Activated T-helper 17 cell treated with anti-CD3 and anti-CD28 coated beads, Interleukin-2, amount 50 U/mL, for 72 hours (primary cell): Measurements from ENCODE around the gene TMEM271. TPM values are rescaled to one million over a fixed set of nuclear protein-coding genes. Genes with fewer than 3 reads are reported as not detected.
A peak's percentile ranks its signal among the peaks of the same experiment; 100 is the strongest.

Experiments
- ATAC-seq: fragments of 150-1000 bp; cut with Tn5 transposase; replicated peaks from 2 replicates; pipeline ENCODE4 v1.10.0; 2021; ENCODE audit warnings: mild to moderate bottlenecking, moderate library complexity
- H3K27ac Mint-ChIP-seq: one replicate; pipeline ENCODE4 v1.8.0; 2022; ENCODE audit warnings: mixed read lengths
- H3K27me3 Mint-ChIP-seq: one replicate; pipeline ENCODE4 v1.8.0; 2022; ENCODE audit warnings: mixed read lengths
- H3K36me3 Mint-ChIP-seq: one replicate; pipeline ENCODE4 v1.8.0; 2022; ENCODE audit warnings: low read depth, mild to moderate bottlenecking, mixed read lengths
- H3K4me1 Mint-ChIP-seq: one replicate; pipeline ENCODE4 v1.8.0; 2022; ENCODE audit warnings: mixed read lengths
- H3K4me3 Mint-ChIP-seq: one replicate; pipeline ENCODE4 v1.8.0; 2022; ENCODE audit warnings: mild to moderate bottlenecking, mixed read lengths
- H3K9me3 Mint-ChIP-seq: one replicate; pipeline ENCODE4 v1.8.0; 2022; ENCODE audit warnings: mixed read lengths
- total RNA-seq, 2 donors: library from RNA; stranded (reverse); gene quantifications; one replicate each; pipeline ENCODE4 v1.2.3, GENCODE V29; 2022

Gene TMEM271, protein sequence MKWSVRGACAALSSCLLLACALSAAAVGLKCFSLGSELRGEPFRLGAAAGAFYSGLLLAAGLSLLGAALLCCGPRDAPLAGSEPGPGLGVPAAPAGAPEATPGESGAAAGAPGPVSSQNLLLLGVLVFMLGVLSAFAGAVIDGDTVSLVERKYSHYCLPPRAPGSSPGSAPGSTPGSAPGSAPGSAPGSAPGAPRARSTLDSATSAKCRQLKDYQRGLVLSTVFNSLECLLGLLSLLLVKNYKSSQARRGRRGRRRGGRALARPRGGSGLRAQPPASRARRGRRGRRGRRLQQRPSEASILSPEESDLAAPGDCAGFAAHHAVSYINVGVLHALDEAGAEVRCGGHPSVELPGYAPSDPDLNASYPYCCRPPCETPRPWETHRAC
- not detected for total RNA-seq

DNA sequence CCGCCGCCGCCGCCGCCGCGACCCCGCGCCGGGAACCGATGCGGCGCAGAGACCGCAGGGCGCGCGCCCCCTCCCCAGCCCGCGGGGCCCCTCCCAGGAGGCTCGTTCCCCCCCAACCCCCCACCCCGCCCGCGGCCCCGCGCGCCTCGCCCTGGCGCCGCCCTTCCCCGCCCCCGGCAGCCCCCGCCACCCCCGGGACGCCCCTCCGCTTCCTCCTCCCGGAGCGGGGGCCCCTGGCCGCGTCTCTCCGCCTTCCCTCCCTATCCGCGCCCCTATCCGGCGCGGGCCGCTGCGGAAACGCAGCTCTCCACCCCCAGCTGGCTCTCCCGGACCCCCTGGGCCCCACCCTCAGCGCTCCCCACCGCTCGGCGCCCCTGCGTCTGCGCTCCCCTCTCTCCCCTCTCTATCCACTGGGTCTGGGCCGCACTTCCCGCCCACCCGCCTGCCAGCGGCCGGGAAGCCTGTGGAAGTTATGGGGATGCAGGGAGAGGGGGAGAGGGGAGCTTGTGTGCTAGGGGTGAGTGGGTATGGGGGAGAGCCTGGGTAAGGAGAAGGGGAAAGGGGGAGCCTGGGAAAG is at the start of gene TMEM271:
Gene TMEM271, minus strand, starts transcription at position 51 of the 577 bp plus-strand sequence. CDS start 233 bp downstream, outside the sequence.
- no peaks in the 10 kb centered on the region for H3K4me1 Mint-ChIP-seq
- H3K27me3 Mint-ChIP-seq, result peaks cover 54% of the 10 kb centered on the region
- H3K4me3 Mint-ChIP-seq, result peak within 1 kb of the TSS; percentile 45
- H3K9me3 Mint-ChIP-seq, result no peaks in the 10 kb centered on the region
- no peak within 1 kb of the TSS for H3K27ac Mint-ChIP-seq
- no peak for ATAC-seq
- peaks cover 6% of the 10 kb centered on the region for H3K36me3 Mint-ChIP-seq

DNA sequence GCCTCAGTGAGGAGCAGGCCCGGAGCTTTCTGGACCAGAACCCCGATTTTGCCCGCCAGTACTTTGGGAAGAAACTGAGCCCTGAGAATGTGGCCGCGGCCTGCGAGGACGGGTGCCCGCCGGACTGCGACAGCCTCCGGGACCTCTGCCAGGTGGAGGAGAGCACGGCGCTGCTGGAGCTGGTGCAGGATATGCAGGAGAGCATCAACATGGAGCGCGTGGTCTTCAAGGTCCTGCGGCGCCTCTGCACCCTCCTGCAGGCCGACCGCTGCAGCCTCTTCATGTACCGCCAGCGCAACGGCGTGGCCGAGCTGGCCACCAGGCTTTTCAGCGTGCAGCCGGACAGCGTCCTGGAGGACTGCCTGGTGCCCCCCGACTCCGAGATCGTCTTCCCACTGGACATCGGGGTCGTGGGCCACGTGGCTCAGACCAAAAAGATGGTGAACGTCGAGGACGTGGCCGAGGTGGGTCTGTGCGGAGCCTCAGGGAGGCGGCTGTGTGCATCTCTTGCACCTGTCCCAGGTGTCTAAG is 49.6 kb upstream of the TMEM271 start:
- H3K4me1 Mint-ChIP-seq, result no peaks in the 10 kb centered on the region
- no peaks in the 10 kb centered on the region for H3K9me3 Mint-ChIP-seq
- no peaks in the 10 kb centered on the region for H3K27me3 Mint-ChIP-seq

GRCh38 chr4:624705-625590 is 48.9 kb upstream of the TMEM271 start, which contains the start of gene PDE6B:
TSS of gene PDE6B (plus strand) at chr4:625573. CDS start at chr4:625627, 54 bp downstream.
- Mint-ChIP-seq H3K4me3 (no peak within 1 kb of the TSS), H3K9me3 (no peaks in the 10 kb centered on the region)
- no peak for ATAC-seq

More for the DNA sequence above, 49.6 kb upstream of the TMEM271 start:
- ATAC-seq, result no peak
- Mint-ChIP-seq H3K27ac (no peak overlapping the region), H3K4me3 (no peak overlapping the region), H3K36me3 (no peaks in the 10 kb centered on the region)

GRCh38 chr4:623914-624566 is 47.9 kb upstream of the TMEM271 start:
- Mint-ChIP-seq H3K9me3 (no peaks in the 10 kb centered on the region), H3K27ac (no peak overlapping the region), H3K27me3 (peaks cover 8% of the 10 kb centered on the region), H3K4me3 (no peak overlapping the region), H3K4me1 (no peaks in the 10 kb centered on the region), H3K36me3 (no peaks in the 10 kb centered on the region)
- ATAC-seq, result no peak

More at GRCh38 chr4:624705-625590, 48.9 kb upstream of the TMEM271 start, which contains the start of gene PDE6B:
- Mint-ChIP-seq H3K4me1 (no peaks in the 10 kb centered on the region), H3K27ac (no peak within 1 kb of the TSS), H3K27me3 (peaks cover 7% of the 10 kb centered on the region), H3K36me3 (no peaks in the 10 kb centered on the region)

- H3K9me3 Mint-ChIP-seq, result no peaks in the 10 kb centered on the region
- H3K36me3 Mint-ChIP-seq, result no peaks in the 10 kb centered on the region
- H3K4me1 Mint-ChIP-seq, result no peaks in the 10 kb centered on the region
- H3K27me3 Mint-ChIP-seq, result peaks cover 8% of the 10 kb centered on the region
- H3K27ac Mint-ChIP-seq, result no peak overlapping the region
- H3K4me3 Mint-ChIP-seq, result no peak overlapping the region
- no peak for ATAC-seq
These were observed 47.2 kb upstream of the TMEM271 start for GRCh38 chr4:622996-623913.

GRCh38 chr4:622071-622995 is 46.2 kb upstream of the TMEM271 start:
- H3K4me1 Mint-ChIP-seq, result no peaks in the 10 kb centered on the region
- H3K27me3 Mint-ChIP-seq, result peaks cover 15% of the 10 kb centered on the region
- no peak overlapping the region for H3K4me3 Mint-ChIP-seq
- ATAC-seq, result no peak
- no peaks in the 10 kb centered on the region for H3K9me3 Mint-ChIP-seq
- no peak overlapping the region for H3K27ac Mint-ChIP-seq
- H3K36me3 Mint-ChIP-seq, result no peaks in the 10 kb centered on the region

GRCh38 chr4:621296-622070 is 45.4 kb upstream of the TMEM271 start:
- no peaks in the 10 kb centered on the region for H3K36me3 Mint-ChIP-seq
- H3K27ac Mint-ChIP-seq, result no peak overlapping the region
- H3K9me3 Mint-ChIP-seq, result no peaks in the 10 kb centered on the region
- ATAC-seq, result no peak
- H3K4me3 Mint-ChIP-seq, result no peak overlapping the region
- no peaks in the 10 kb centered on the region for H3K4me1 Mint-ChIP-seq
- H3K27me3 Mint-ChIP-seq, result peaks cover 15% of the 10 kb centered on the region

- H3K9me3 Mint-ChIP-seq, result no peaks in the 10 kb centered on the region
- no peaks in the 10 kb centered on the region for H3K36me3 Mint-ChIP-seq
- no peaks in the 10 kb centered on the region for H3K4me1 Mint-ChIP-seq
- ATAC-seq, result no peak
- no peak overlapping the region for H3K4me3 Mint-ChIP-seq
- H3K27me3 Mint-ChIP-seq, result peaks cover 20% of the 10 kb centered on the region
- no peak overlapping the region for H3K27ac Mint-ChIP-seq
These were observed 44.8 kb upstream of the TMEM271 start for GRCh38 chr4:620851-621261.

DNA sequence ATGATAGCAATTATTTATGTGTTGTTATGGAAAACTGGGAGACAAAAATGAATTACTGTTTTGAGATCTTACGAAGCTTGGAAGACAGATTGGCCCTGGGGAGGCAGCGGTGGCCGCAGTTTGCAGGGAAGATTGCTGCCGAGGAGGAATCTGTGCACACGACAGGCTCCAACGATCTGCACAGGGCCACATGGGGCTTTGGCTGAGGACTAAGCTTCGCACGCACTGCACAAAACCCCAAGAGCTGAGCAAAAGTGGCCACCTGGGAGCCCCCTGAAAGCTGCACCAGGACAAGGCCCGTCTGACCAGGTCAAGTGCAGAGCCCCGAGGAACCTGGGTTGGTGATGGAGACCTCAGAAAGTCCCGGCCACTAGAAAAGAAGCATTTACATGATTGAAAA is 44.1 kb upstream of the TMEM271 start:
- Mint-ChIP-seq H3K4me3 (no peak overlapping the region), H3K36me3 (no peaks in the 10 kb centered on the region), H3K27me3 (peaks cover 25% of the 10 kb centered on the region), H3K9me3 (no peaks in the 10 kb centered on the region), H3K27ac (no peak overlapping the region), H3K4me1 (no peaks in the 10 kb centered on the region)
- ATAC-seq, result no peak

DNA sequence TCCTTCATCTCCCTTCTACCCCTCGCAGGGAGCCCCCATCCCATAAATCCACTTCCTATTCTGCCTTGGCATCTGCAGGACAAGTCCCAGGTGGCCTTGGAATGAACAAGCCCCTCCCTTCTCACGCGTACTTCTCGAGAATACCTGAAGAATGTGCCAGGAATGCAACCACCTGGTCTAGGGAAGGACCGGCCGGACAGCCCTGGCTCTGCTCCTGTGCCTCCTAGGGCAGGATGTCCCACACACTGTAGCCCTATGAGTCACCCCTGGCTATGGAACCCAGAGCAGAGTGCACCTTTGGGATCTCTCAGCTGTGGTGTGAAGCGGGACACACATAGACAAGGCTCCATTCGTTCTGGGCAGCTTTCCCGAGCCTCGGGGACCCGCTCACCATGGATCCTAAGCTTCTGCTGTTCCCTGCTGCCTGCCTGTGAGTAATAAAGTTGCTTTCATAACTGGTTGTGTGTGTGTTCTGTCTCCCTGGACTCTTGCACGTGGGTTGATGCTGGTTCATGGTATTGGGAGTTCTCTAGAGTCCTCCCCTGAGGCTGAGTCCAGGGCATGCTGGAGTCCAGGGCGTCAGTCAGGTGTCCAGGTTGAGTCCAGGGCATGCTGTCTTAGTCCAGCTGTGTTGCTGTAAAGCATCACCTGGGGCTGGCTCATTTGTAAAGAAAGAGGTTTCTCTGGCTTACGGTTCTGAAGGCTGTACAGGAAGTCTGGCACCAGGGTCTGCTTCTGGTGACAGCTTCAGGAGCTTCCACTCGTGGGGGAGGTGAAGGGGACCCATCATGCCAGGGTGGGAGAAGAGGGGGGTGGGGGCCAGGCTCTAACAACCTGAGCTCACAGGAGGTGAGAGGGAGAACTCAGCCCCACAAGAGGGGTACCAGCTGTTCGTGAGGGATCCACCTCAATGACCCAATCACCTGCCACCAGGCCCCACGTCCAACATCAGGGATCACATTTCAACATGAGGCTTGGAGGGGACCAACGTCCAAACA is 41.8 kb upstream of the TMEM271 start:
- no peak for ATAC-seq
- Mint-ChIP-seq H3K27ac (no peak overlapping the region), H3K4me1 (no peaks in the 10 kb centered on the region), H3K36me3 (no peaks in the 10 kb centered on the region), H3K27me3 (peaks cover 30% of the 10 kb centered on the region), H3K4me3 (no peak overlapping the region), H3K9me3 (no peaks in the 10 kb centered on the region)
